B cell (primary cell): ENCODE results near the gene TMEM38A. TPM values are rescaled to one million over a fixed set of nuclear protein-coding genes. Genes with fewer than 3 reads are reported as not detected.

ENCODE experiments used
- ATAC-seq: fragments of 200-7000 bp; cut with Tn5 transposase; one replicate; pipeline ENCODE4 v1.10.0; 2021; ENCODE audit warnings: low read depth, mild to moderate bottlenecking, moderate number of reproducible peaks, moderate library complexity
- CTCF ChIA-PET: fragments of 350-600 bp; sonication (Branson Sonifier 250); formaldehyde crosslinking; loops from one replicate; lab custom pipeline; 2021; ENCODE audit warnings: antibody characterized with exemption, inconsistent platforms; lab: Charles Lee
- POLR2A ChIA-PET: fragments of 350-600 bp; sonication (Branson Sonifier 250); formaldehyde crosslinking; loops from one replicate; lab custom pipeline; 2021; ENCODE audit warnings: antibody characterized with exemption; lab: Charles Lee
- DNase-seq: peaks from one replicate; pipeline ENCODE4 v3.0.0; 2013
- H2AFZ ChIP-seq: 2 replicates; pipeline ENCODE4 v1.6.1; 2012; ENCODE audit warnings: mild to moderate bottlenecking, low read depth, low read length; ENCODE audit not compliant: insufficient read depth, poor library complexity, severe bottlenecking
- H3K27ac ChIP-seq, 2 donors: 1 replicate in 1 of 2; 2 replicates in 1 of 2; pipeline ENCODE4 v1.5.1; 2012 to 2013; ENCODE audit warnings: low read length in 2 of 2, mild to moderate bottlenecking in 2 of 2, moderate library complexity in 1 of 2
- H3K27me3 ChIP-seq, 4 experiments: fragments of 200-600 bp in 1 of 4; sonication (generic) in 1 of 4; replicated peaks in 1 of 4; 1 replicate in 2 of 4; 2 replicates in 2 of 4; pipeline versions ENCODE4 v1.6.1 to v1.7.0; 2013 to 2016; ENCODE audit warnings: low read length in 3 of 4, mild to moderate bottlenecking in 2 of 4, mixed read lengths in 1 of 4, moderate library complexity in 1 of 4; ENCODE audit not compliant: insufficient read depth in 4 of 4, control insufficient read depth in 3 of 4; ENCODE audit errors: control extremely low read depth in 1 of 4
- H3K36me3 ChIP-seq, 2 experiments: replicated peaks in 1 of 2; 1 replicate in 1 of 2; 2 replicates in 1 of 2; pipeline versions ENCODE4 v1.6.1 to v1.7.1; 2013; ENCODE audit warnings: low read length in 1 of 2; ENCODE audit not compliant: insufficient read depth in 2 of 2, control insufficient read depth in 1 of 2; ENCODE audit errors: control extremely low read depth in 1 of 2, extremely low read depth in 1 of 2
- H3K4me1 ChIP-seq, 2 donors: fragments of 200-600 bp in 1 of 2; sonication (generic) in 1 of 2; 1 replicate in 1 of 2; 2 replicates in 1 of 2; pipeline versions ENCODE4 v1.5.1 to v1.6.1; 2013 to 2017; ENCODE audit warnings: low read length in 2 of 2; ENCODE audit not compliant: control insufficient read depth in 2 of 2, insufficient read depth in 2 of 2
- H3K4me2 ChIP-seq: replicated peaks from 2 replicates; pipeline ENCODE3; 2012; ENCODE audit warnings: mild to moderate bottlenecking, low read depth, low read length; ENCODE audit not compliant: poor library complexity, severe bottlenecking
- H3K4me3 ChIP-seq, 5 experiments: fragments of 200-600 bp in 1 of 5; sonication (generic) in 1 of 5; 1 replicate in 3 of 5; 2 replicates in 2 of 5; pipeline versions ENCODE4 v1.5.1 to v1.7.0; 2011 to 2016; ENCODE audit warnings: low read length in 4 of 5, mild to moderate bottlenecking in 4 of 5, low read depth in 2 of 5, control low read depth in 1 of 5, moderate library complexity in 1 of 5; ENCODE audit not compliant: insufficient read depth in 1 of 5; ENCODE audit errors: control extremely low read depth in 1 of 5, extremely low read depth in 1 of 5
- H3K79me2 ChIP-seq: fragments of 200-600 bp; sonication (generic); one replicate; pipeline ENCODE4 v1.6.0; 2016; ENCODE audit warnings: low read length; ENCODE audit not compliant: control insufficient read depth, insufficient read depth
- H3K9ac ChIP-seq: fragments of 200-600 bp; sonication (generic); 2 replicates; pipeline ENCODE4 v1.6.1; 2017; ENCODE audit warnings: mild to moderate bottlenecking, low read length, moderate library complexity
- H3K9me3 ChIP-seq, 3 donors: one replicate each; pipeline versions ENCODE4 v1.6.1 to v1.7.1; 2013; ENCODE audit warnings: low read length in 2 of 3; ENCODE audit not compliant: control insufficient read depth in 2 of 3, insufficient read depth in 1 of 3; ENCODE audit errors: control extremely low read depth in 1 of 3
- H4K20me1 ChIP-seq: 2 replicates; pipeline ENCODE4 v1.6.0; 2012; ENCODE audit warnings: mild to moderate bottlenecking, low read length; ENCODE audit not compliant: insufficient read depth, control insufficient read depth, poor library complexity, severe bottlenecking
- H3K27ac Mint-ChIP-seq: one replicate; pipeline ENCODE4 v1.8.0; 2021; ENCODE audit warnings: mixed read lengths
- H3K27me3 Mint-ChIP-seq: one replicate; pipeline ENCODE4 v1.8.0; 2021; ENCODE audit warnings: mixed read lengths
- H3K4me1 Mint-ChIP-seq: one replicate; pipeline ENCODE4 v1.8.0; 2021; ENCODE audit warnings: mixed read lengths
- H3K4me3 Mint-ChIP-seq: one replicate; pipeline ENCODE4 v1.8.0; 2021; ENCODE audit warnings: mixed read lengths
- H3K9me3 Mint-ChIP-seq: one replicate; pipeline ENCODE4 v1.8.0; 2022; ENCODE audit warnings: mixed read lengths; ENCODE audit not compliant: insufficient read depth
- CTCF ChIP-seq: fragments of 200-600 bp; IDR thresholded peaks from one replicate; pipeline ENCODE4 v1.8.0; 2022; ENCODE audit warnings: antibody characterized with exemption, mild to moderate bottlenecking
- EZH2 ChIP-seq: IDR thresholded peaks from 2 replicates; pipeline ENCODE4 v1.6.1; 2012; ENCODE audit warnings: borderline replicate concordance, low read depth, mild to moderate bottlenecking, moderate library complexity, low read length; ENCODE audit not compliant: insufficient read depth, poor library complexity, severe bottlenecking
- WGBS: methylation state at CpG from one replicate; pipeline ENCODE4 v1.1.5; 2013; ENCODE audit warnings: missing lambda C conversion rate; ENCODE audit not compliant: insufficient coverage; 5-methylcytosine and 5-hydroxymethylcytosine counted together
- intact Hi-C: fragments of 100-400 bp; cut with micrococcal nuclease; formaldehyde crosslinking; loops from one replicate; pipeline ENCODE4 v1.10.0; 2022
- polyA plus RNA-seq: library from polyadenylated mRNA; depleted of rRNA; stranded (reverse); fragments of >200 nt; gene quantifications from 2 replicates; pipeline ENCODE4 v1.2.3, GENCODE V29; 2012
- total RNA-seq, 2 donors: library from RNA; stranded (reverse); fragments of 120-200 nt in 1 of 2; gene quantifications; 1 replicate in 1 of 2; 2 replicates in 1 of 2; pipeline versions ENCODE4 v1.2.3 to v1.2.4, GENCODE V29; 2013 to 2022

The TMEM38A gene
- total and polyA plus RNA-seq, 2 donors (not counting 1 experiment from before 2014, with no cell fraction given), result 5.7 to 7.1 TPM

- ATAC-seq (no peak), DNase-seq (no peak)
- Mint-ChIP-seq H3K27ac (no peak overlapping the region), H3K9me3 (peaks cover 6% of the 10 kb centered on the region), H3K4me1 (no peaks in the 10 kb centered on the region), H3K4me3 (no peak overlapping the region), H3K27me3 (no peaks in the 10 kb centered on the region)
- H3K9me3 ChIP-seq, result peaks cover 0 to 19% (median 16%) of the 10 kb centered on the region in 3 donors
- H3K27me3 ChIP-seq, result no peaks in the 10 kb centered on the region
- POLR2A ChIA-PET, result no interaction called here
- no peak overlapping the region for H3K4me2 ChIP-seq
- CTCF ChIA-PET, result interaction anchor here (0.6 kb wide), 1 partner anchor 637 kb away, joined by 3 read pairs; no protein-coding TSS in a partner anchor
- peaks cover 1 to 18% of the 10 kb centered on the region in 2 experiments for H3K36me3 ChIP-seq
- WGBS, result no CpG with 5 or more reads among the region's 9 CpGs
- H3K27ac ChIP-seq, result no peak overlapping the region
- no peak for TF ChIP-seq EZH2
- TF ChIP-seq CTCF, result no peak
- no peaks in the 10 kb centered on the region for H3K79me2 ChIP-seq
- H3K4me1 ChIP-seq, result no peaks in the 10 kb centered on the region
- no peak overlapping the region for H3K9ac ChIP-seq
- intact Hi-C loops, result no loop called here
- H4K20me1 ChIP-seq, result no peaks in the 10 kb centered on the region
- H2AFZ ChIP-seq, result no peak overlapping the region
- no peak overlapping the region for H3K4me3 ChIP-seq
Observed at GRCh38 chr19:16678498-16678897, 17.6 kb downstream of the TMEM38A start.

DNA sequence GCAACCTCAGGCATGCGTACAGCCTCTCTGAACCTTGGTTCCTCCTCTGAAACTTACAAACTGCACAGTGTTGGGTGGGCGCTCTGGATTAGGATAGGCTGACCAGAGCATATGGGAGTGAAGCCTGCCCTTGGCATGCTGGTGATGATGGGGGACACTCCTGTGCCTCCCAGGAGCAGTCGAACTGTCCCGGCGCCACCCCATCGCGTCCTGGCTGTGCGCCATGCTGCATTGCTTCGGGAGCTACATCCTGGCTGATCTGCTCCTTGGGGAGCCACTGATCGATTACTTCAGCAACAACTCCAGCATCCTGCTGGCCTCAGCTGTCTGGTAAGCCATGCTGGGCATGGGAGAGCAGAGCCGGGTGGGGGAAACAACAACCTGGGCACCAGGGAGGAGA lies 18.9 kb downstream of the TMEM38A start:
- CTCF ChIA-PET, result no interaction called here

More for the DNA sequence above, 18.9 kb downstream of the TMEM38A start:
- Mint-ChIP-seq H3K9me3 (peaks cover 6% of the 10 kb centered on the region), H3K27me3 (no peaks in the 10 kb centered on the region), H3K27ac (no peak overlapping the region), H3K4me1 (no peaks in the 10 kb centered on the region), H3K4me3 (no peak overlapping the region)
- no peak overlapping the region for H3K4me3 ChIP-seq
- TF ChIP-seq CTCF (no peak), EZH2 (no peak)
- H3K9me3 ChIP-seq, result peaks cover 0 to 19% (median 16%) of the 10 kb centered on the region in 3 donors
- H4K20me1 ChIP-seq, result no peaks in the 10 kb centered on the region
- no peaks in the 10 kb centered on the region for H3K27me3 ChIP-seq
- no peaks in the 10 kb centered on the region for H3K4me1 ChIP-seq
- DNase-seq, result no peak
- H3K36me3 ChIP-seq, result peaks cover 1 to 18% of the 10 kb centered on the region in 2 experiments
- intact Hi-C loops, result no loop called here
- no peak overlapping the region for H3K27ac ChIP-seq
- WGBS, result 98% methylated on average over 10 of the region's 11 CpGs
- no peaks in the 10 kb centered on the region for H3K79me2 ChIP-seq
- no peak overlapping the region for H2AFZ ChIP-seq
- POLR2A ChIA-PET, result interaction anchor here (0.7 kb wide), 1 partner anchor 327 kb away, joined by 4 read pairs; no protein-coding TSS in a partner anchor
- H3K9ac ChIP-seq, result no peak overlapping the region
- no peak for ATAC-seq
- H3K4me2 ChIP-seq, result no peak overlapping the region
